ENCODE measurements around the gene BCL6. TPM values are rescaled to one million over a fixed set of nuclear protein-coding genes. Genes with fewer than 3 reads are reported as not detected.

The BCL6 gene
- total RNA-seq, 1 donor from 2014 or later = 8.9 TPM

DNA sequence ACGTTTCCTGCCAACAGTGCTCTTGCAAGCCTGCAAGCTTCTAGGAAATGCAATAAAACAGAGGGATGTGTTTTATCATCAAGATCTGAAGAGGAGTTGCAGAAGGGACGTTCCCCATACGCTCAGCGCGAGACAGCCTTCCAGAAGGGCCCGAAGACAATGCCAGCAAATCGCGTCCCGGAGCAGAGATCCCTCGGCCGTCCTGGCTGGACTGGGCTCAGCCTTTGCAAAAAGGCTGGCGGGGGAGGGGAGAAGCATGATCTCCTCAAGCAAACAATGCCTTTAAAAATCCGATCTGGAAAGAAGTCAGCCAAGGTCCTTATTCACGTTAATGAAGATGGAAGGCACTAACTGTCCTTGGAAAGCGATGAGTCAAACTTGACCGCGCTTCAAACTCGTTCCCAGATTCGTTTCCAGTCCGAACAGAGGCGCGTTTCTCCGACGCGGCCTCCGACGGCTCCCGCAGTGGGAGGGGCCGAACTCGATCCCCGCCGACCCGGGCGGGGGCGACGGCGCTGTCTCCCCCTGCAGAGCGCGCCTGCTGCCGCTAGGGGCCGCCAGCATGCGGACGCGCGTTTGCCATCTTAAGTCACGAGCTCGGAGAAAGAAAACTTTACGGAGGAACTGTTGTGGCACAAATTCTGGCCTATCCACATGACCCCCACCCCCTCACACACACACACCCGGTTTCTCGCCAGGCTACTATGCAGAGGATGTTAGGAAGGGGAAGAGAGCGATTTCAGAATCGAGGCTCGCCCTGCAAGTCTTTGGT lies 5.5 kb downstream of the BCL6 start:
- Histone ChIP-seq H3K36me3 (ENCODE audit: control insufficient read depth, insufficient read depth, low read length) (no peaks in the 10 kb centered on the region), H3K4me3 (ENCODE audit: low read depth, low read length) (peak overlapping the region; percentile 39), H3K27me3 (ENCODE audit: control insufficient read depth, insufficient read depth, low read length) (no peaks in the 10 kb centered on the region)
- DNase-seq (ENCODE audit: low read depth) = no peak
- TF ChIP-seq, protein P1, sequence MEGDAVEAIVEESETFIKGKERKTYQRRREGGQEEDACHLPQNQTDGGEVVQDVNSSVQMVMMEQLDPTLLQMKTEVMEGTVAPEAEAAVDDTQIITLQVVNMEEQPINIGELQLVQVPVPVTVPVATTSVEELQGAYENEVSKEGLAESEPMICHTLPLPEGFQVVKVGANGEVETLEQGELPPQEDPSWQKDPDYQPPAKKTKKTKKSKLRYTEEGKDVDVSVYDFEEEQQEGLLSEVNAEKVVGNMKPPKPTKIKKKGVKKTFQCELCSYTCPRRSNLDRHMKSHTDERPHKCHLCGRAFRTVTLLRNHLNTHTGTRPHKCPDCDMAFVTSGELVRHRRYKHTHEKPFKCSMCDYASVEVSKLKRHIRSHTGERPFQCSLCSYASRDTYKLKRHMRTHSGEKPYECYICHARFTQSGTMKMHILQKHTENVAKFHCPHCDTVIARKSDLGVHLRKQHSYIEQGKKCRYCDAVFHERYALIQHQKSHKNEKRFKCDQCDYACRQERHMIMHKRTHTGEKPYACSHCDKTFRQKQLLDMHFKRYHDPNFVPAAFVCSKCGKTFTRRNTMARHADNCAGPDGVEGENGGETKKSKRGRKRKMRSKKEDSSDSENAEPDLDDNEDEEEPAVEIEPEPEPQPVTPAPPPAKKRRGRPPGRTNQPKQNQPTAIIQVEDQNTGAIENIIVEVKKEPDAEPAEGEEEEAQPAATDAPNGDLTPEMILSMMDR (IDR thresholded peaks at IDR 0.05; ENCODE audit: insufficient read depth, low read length, poor library complexity, severe bottlenecking) = peak; percentile 86

DNA sequence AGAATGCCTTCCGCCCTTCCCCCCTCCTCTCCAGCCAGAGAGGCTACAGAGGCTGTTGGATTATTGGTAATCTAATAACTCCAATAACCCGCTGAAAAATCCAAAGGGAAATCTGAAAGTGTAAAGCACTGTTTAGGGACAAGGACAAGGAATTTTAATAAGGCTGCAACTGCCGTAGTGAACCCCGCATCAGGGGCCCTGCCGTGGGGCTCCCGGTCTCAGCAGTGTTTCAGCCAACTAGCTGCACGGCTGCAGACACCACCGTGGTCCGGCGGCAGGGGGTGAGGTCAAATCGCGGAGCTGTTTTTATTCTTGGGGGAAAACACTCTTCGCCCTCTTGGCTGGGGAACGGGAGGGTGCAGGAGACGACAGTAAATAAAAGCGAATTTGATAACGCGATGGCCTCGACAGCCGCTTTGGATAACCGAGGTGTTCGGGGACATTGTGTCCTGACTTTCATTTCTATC lies 6.1 kb downstream of the BCL6 start:
- no peaks in the 10 kb centered on the region for H3K27me3 ChIP-seq (ENCODE audit: control insufficient read depth, insufficient read depth, low read length)
- no peak for DNase-seq (ENCODE audit: low read depth)
- peak overlapping the region; percentile 39 for H3K4me3 ChIP-seq (ENCODE audit: low read depth, low read length)
- no peaks in the 10 kb centered on the region for H3K36me3 ChIP-seq (ENCODE audit: control insufficient read depth, insufficient read depth, low read length)
- TF ChIP-seq, protein P1 (IDR thresholded peaks at IDR 0.05; ENCODE audit: insufficient read depth, low read length, poor library complexity, severe bottlenecking) = no peak

DNA sequence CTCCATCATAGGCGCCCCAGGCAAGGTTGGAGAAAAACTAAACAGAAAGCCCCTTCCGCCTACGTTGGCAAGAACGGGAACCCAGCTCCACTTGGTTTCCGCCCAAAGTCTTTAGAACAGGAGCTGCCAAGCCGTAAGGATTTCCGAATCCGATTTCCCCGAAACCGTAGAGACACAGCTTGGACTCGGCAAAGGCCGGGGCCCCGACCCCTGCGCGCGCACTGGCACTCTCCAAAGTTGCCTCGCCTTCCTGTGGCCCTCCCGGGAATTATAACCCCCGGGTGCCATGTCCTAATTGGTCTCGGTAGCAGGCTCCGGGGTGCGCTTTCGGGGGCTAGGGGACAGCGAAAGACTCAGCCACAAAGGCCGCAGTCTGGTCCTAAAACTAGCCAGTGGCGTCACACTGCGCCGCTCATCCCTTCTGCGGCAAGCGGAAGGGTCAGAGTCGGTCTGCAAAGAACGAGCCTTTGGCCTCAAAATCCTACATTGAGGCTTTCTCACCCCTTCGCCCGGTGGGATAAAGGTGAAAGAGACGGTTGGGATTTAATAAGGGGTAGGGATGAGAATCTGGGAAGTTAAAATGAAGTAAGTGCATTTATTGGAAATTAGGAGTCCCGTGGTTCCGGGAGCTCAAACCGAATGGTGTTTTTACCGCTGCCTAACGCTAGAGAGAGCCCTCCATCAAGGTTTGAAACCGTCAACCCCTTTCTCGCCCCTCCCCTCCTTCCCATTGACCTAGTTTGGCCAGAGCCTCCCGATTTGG lies 6.8 kb downstream of the BCL6 start:
- H3K4me3 ChIP-seq (ENCODE audit: low read depth, low read length) = peak overlapping the region; percentile 42
- H3K27me3 ChIP-seq (ENCODE audit: control insufficient read depth, insufficient read depth, low read length) = no peaks in the 10 kb centered on the region
- DNase-seq (ENCODE audit: low read depth) = no peak
- TF ChIP-seq, protein P1 (IDR thresholded peaks at IDR 0.05; ENCODE audit: insufficient read depth, low read length, poor library complexity, severe bottlenecking) = peak; percentile 81
- no peaks in the 10 kb centered on the region for H3K36me3 ChIP-seq (ENCODE audit: control insufficient read depth, insufficient read depth, low read length)

DNA sequence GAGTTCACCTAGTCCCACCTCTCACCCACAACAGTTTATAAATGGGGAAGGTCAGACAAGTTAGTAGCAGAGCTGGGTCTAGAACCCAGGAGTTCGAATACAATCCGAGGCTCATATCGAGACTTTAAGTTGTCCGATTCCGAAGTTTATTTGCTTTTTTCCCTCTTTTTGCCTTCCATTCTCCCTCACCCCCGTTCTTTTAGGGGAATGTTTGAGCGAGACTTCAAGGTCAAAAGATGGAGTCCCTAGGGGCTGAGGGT lies 7.3 kb downstream of the BCL6 start:
- no peak for DNase-seq (ENCODE audit: low read depth)
- H3K36me3 ChIP-seq (ENCODE audit: control insufficient read depth, insufficient read depth, low read length) = peaks cover 1% of the 10 kb centered on the region
- peak overlapping the region; percentile 42 for H3K4me3 ChIP-seq (ENCODE audit: low read depth, low read length)
- H3K27me3 ChIP-seq (ENCODE audit: control insufficient read depth, insufficient read depth, low read length) = no peaks in the 10 kb centered on the region
- TF ChIP-seq, protein P1 (IDR thresholded peaks at IDR 0.05; ENCODE audit: insufficient read depth, low read length, poor library complexity, severe bottlenecking) = no peak

DNA sequence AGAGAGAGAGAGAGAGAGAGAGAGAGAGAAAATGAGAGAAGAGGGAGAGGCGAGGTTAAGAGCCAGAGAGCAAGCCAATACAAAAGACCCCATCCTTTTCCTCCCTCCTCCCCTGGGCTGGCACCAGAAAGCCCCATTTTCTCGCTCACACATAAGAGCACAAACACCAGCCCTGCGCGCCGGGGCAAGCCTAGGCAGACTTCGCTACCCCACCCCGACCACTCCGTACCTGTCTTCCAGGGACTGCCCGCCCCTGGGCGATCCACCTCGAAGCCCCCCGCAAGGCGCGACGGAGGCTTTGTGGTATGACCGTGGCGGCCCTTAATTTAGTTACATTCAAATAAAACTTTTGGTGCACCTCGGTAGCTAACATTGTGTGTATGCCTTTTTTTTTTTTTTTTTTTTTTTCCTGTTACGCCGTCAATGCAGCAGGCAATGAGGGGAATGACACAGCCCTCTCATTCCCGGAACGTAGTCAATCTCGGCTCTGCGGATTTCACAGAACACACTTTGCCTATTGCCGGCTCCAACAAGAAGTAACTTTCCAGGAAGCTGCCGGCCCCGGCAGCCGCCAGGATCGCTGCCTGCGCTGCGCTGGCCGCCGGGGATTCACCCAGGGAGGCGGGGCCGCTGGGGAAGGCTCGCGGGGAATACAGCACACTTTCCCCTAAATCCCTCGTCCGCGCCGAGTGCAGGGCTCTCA lies 7.7 kb downstream of the BCL6 start:
- TF ChIP-seq, protein P1 (IDR thresholded peaks at IDR 0.05; ENCODE audit: insufficient read depth, low read length, poor library complexity, severe bottlenecking) = peak; percentile 5
- H3K27me3 ChIP-seq (ENCODE audit: control insufficient read depth, insufficient read depth, low read length) = no peaks in the 10 kb centered on the region
- no peak for DNase-seq (ENCODE audit: low read depth)

More for the DNA sequence above, 7.7 kb downstream of the BCL6 start:
- Histone ChIP-seq H3K4me3 (ENCODE audit: low read depth, low read length) (peak overlapping the region; percentile 42), H3K36me3 (ENCODE audit: control insufficient read depth, insufficient read depth, low read length) (peaks cover 1% of the 10 kb centered on the region)
